ENCODE data around the gene HOXA9.

HOXA9 gene

DNA sequence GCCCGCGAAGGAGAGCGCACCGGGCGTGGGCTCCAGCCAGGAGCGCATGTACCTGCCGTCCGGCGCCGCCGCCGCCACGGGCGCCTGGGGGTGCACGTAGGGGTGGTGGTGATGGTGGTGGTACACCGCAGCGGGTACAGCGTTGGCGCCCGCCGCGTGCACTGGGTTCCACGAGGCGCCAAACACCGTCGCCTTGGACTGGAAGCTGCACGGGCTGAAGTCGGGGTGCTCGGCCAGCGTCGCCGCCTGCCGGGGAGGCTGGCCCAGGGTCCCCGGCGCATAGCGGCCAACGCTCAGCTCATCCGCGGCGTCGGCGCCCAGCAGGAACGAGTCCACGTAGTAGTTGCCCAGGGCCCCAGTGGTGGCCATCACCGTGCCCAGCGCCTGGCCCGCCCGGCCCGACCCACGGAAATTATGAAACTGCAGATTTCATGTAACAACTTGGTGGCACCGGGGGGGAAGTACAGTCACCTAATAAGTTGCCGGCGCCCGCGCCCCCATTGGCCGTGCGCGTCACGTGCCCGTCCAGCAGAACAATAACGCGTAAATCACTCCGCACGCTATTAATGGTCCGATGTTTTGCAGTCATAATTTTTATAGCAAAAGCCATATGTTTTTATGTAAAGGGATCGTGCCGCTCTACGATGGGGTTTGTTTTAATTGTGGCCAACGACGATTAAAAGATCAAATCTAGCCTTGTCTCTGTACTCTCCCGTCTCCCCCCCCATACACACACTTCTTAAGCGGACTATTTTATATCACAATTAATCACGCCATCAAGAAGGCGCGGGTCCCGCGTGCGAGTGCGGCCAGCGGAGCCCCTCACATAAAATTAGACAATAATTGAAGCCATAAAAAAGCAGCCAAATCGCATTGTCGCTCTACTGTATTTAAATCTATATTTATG, at the start of gene HOXA9:
TSS of gene HOXA9 (minus strand) at position 449 of the 907 bp plus-strand sequence. CDS start at position 369, 80 bp downstream.
- no peaks in the 10 kb centered on the region for H3K36me3 ChIP-seq (replicated peaks)
- in situ Hi-C loops (cut with HindIII; ENCODE audit: low pct_ligation_motif_present, low sequenced_read_pairs): loop anchor here (10.0 kb wide), 1 partner anchor 791 kb away; no protein-coding TSS in a partner anchor
- TF ChIP-seq, protein P1, sequence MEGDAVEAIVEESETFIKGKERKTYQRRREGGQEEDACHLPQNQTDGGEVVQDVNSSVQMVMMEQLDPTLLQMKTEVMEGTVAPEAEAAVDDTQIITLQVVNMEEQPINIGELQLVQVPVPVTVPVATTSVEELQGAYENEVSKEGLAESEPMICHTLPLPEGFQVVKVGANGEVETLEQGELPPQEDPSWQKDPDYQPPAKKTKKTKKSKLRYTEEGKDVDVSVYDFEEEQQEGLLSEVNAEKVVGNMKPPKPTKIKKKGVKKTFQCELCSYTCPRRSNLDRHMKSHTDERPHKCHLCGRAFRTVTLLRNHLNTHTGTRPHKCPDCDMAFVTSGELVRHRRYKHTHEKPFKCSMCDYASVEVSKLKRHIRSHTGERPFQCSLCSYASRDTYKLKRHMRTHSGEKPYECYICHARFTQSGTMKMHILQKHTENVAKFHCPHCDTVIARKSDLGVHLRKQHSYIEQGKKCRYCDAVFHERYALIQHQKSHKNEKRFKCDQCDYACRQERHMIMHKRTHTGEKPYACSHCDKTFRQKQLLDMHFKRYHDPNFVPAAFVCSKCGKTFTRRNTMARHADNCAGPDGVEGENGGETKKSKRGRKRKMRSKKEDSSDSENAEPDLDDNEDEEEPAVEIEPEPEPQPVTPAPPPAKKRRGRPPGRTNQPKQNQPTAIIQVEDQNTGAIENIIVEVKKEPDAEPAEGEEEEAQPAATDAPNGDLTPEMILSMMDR (IDR thresholded peaks at IDR 0.05; ENCODE audit: low read depth, low read length, missing control alignments): no peak
- no peak within 1 kb of the TSS for H3K27ac ChIP-seq
- no peak for DNase-seq
- H3K4me3 ChIP-seq (ENCODE audit: low read depth, low read length): no peak within 1 kb of the TSS
- H3K27me3 ChIP-seq (replicated peaks): peaks cover 94% of the 10 kb centered on the region

DNA sequence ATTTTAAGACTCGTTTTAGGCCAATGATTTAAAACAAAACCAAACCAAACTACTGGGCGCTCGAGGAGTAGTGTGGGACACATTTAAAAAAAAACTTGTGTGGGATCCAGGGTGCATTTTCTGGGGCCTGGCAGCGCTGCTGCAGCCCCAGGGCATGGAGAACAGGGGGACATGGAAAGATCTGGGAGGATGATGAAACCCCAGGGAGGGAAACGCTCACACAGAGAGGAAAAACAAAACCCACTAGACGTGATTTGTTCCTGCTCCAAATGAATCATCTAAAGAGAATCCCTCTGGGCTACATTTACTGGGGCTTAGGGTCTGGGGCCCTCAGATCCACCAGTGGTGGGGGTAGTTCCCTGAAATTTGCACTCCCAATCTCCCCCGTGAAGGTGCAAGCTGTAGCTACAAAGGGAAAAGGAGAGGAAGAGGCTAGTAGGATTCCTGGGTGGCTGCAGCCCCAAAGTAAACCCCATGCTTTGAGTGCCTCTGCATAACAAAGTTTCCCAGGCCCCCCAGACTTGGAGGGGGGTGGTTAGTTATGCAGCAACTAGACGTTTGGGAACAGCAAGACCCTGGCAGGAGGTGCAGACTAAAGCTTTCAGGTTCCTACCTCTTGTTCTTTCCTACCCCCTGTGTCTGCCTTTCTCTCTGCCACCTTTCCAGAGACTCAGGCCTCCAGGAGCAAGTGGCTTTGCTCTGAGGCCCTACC, 49.1 kb upstream of the HOXA9 start:
- Histone ChIP-seq H3K4me3 (ENCODE audit: low read depth, low read length) (no peak overlapping the region), H3K27me3 (replicated peaks) (peaks cover 85% of the 10 kb centered on the region), H3K27ac (no peak overlapping the region), H3K36me3 (replicated peaks) (no peaks in the 10 kb centered on the region)
- DNase-seq: no peak
- in situ Hi-C loops (cut with HindIII; ENCODE audit: low pct_ligation_motif_present, low sequenced_read_pairs): loop anchor here (25.0 kb wide), 1 partner anchor 373 kb away; no protein-coding TSS in a partner anchor
- TF ChIP-seq, protein P1 (IDR thresholded peaks at IDR 0.05; ENCODE audit: low read depth, low read length, missing control alignments): no peak

DNA sequence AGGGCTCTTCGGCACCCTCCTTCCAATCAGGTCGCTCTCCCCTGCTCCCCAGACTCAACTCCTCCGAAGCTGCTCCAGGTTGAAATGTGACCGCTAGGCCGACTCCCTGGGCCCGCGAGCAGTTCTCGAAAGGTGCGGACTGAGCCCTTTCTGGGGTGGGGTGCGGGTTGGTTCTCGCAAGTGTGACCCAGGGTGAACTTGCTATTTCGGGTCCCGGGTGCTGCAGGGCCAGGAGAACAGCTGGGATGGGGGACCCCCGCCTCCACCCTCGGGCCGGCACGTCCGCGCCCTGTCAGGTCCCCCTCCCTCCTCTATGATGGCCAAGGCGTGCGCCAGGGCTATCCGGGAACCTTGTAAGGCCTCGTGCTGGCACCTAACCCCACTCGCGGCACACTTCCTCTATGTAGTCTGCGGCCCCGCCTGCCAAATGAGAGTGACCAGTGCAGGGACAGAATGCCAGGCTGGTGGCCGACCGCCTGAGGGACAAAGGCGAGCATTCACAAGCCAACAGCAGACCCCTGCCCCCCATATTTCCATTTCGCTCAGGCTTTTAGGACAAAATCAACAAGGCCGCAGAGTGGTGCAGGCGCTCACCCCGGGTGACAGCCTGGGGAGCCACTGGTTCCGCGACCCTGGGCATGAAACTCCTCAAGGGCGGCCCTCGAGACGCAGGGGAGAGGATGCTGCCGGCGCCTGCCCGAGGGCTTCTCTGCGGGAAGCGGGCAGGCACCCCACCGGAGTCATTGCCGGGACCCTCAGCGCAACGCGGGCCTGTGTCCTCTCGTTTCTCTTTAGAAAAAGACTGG, 48.3 kb upstream of the HOXA9 start:
- in situ Hi-C loops (cut with HindIII; ENCODE audit: low pct_ligation_motif_present, low sequenced_read_pairs): loop anchor here (25.0 kb wide), 1 partner anchor 374 kb away; no protein-coding TSS in a partner anchor
- peaks cover 88% of the 10 kb centered on the region for H3K27me3 ChIP-seq (replicated peaks)
- DNase-seq: no peak

DNA sequence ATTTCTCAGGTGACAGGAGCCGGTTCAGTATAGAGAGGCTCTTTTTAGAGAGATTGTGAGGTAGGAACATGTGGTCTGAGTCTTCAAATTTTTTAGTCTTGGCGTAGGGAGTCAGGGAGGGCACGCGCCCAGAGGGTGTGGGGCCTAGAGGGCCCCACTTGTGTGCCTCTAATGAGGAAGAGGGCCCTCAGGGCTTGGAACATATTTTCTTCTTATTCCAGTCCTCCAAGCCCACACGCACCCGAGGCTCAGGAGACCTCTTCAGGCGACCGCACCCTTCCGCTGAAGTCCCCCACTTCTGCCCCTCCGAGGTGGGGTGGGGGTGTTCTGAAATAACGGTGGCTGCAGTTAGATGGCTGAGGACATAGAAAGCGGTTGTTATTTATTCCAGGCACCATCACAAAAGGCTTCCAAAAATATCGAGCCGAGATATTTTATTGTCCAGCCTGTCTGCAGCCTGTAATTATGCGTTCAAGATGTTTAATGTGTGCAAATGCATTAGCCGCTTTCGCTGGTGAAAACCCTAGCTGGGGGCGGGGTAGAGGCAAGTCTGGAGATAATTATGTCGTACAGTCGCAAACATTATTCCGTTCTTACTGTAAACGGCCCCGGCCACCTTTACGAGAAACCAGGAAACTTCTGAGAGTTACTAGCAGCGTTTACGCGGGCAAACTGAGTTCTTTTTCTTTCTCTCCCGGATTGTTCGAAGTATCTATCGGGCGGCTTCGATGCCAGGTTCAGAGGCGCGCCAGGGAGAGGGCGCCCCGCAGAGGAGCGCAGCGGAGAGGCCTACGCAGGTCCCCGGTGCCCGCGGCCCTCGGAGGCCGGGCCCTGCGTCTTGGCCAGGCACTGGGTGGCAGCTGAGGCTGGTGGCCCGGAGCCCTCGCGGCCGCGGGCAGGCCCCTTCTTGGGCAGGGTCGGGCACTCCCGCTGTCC, 47.4 kb upstream of the HOXA9 start:
- in situ Hi-C loops (cut with HindIII; ENCODE audit: low pct_ligation_motif_present, low sequenced_read_pairs): loop anchor here (25.0 kb wide), 1 partner anchor 375 kb away; no protein-coding TSS in a partner anchor
- TF ChIP-seq, protein P1 (IDR thresholded peaks at IDR 0.05; ENCODE audit: low read depth, low read length, missing control alignments): no peak
- Histone ChIP-seq H3K27ac (no peak overlapping the region), H3K4me3 (ENCODE audit: low read depth, low read length) (no peak overlapping the region), H3K27me3 (replicated peaks) (peaks cover 95% of the 10 kb centered on the region), H3K36me3 (replicated peaks) (no peaks in the 10 kb centered on the region)
- DNase-seq: no peak

More for the DNA sequence above, 48.3 kb upstream of the HOXA9 start:
- TF ChIP-seq, protein P1 (IDR thresholded peaks at IDR 0.05; ENCODE audit: low read depth, low read length, missing control alignments): no peak
- H3K36me3 ChIP-seq (replicated peaks): no peaks in the 10 kb centered on the region
- H3K27ac ChIP-seq: no peak overlapping the region
- no peak overlapping the region for H3K4me3 ChIP-seq (ENCODE audit: low read depth, low read length)

Data from brain microvascular endothelial cell (primary cell).